ENCODE data around the gene IFNA21. TPM values are rescaled to one million over a fixed set of nuclear protein-coding genes. Genes with fewer than 3 reads are reported as not detected.

Gene IFNA21
- total RNA-seq = not detected in 2 replicates

GRCh38 chr9:21166560-21166959 lies at the start of gene IFNA21:
Gene IFNA21 (minus strand): TSS chr9:21166660. CDS start chr9:21166612, 48 bp downstream.

DNA sequence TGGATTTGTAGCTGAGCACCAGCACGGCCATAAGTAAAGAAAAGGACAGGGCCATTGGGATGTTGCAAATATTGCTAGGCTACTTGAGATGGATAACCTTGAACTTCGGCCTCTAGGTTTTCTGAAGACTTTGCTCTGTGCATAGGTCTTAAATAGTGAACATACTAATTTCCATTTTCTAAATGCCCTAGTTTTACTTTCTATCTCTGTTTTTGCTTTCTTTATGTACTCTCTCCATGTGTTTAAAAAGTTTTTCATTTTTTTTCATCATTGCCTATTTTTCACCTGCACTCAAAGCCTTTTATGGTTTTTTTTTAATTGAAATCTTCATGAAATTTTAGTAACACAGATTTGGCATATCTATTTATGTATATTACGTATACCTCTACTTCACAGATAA lies 40.6 kb upstream of the IFNA21 start, which contains the start of gene IFNA10:
Gene IFNA10 (minus strand): TSS at position 101 of the 400 bp plus-strand sequence. CDS start 46 bp downstream, at position 55.

GRCh38 chr9:21202105-21202504 lies 35.6 kb upstream of the IFNA21 start, which contains the start of gene IFNA7:
Gene IFNA7 (minus strand): TSS chr9:21202205. CDS start chr9:21202165, 40 bp downstream.

DNA sequence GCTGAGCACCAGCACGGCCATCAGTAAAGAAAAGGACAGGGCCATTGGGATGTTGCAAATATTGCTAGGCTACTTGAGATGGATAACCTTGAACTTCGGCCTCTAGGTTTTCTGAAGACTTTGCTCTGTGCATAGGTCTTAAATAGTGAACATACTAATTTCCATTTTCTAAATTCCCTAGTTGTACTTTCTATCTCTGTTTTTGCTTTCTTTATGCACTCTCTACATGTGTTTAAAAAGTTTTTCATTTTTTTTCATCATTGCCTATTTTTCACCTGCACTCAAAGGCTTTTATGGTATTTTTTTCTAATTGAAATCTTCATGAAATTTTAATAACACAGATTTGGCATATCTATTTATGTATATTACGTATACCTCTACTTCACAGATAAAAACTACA lies 21.0 kb upstream of the IFNA21 start, which contains the start of gene IFNA4:
Gene IFNA4 (minus strand): TSS at position 101 of the 400 bp plus-strand sequence. CDS start 56 bp downstream, at position 45.

DNA sequence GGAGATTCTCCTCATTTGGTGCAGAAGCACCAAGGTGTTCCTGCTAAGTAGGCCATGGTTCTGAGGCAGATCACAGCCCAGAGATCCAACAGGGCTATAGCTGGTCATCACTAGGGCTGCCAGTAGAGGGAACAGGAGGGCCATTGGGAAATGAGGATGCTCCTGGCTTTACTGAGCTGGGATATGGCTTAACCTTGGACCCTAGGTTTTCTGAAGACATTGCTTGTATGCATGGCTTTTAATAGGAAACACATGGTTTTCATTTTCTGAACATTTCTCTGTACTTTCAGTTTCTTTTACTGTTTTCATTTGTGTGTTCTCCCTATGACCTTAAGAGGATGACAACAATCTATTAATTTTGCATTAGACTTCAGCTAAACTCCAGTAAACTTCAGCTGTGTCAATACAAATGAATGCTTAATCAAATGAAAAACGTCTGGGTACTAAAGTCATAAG lies 25.0 kb downstream of the IFNA21 start, which contains the start of gene IFNW1:
Gene IFNW1 (minus strand): TSS at position 406 of the 456 bp plus-strand sequence. CDS start 262 bp downstream, at position 144.

Other genes with a start within 250 kb of the IFNA21 start
- gene HACD4, start 135.0 kb downstream of the IFNA21 start, total RNA-seq = 1.7 and 7.9 TPM in 2 replicates
- under 0.01 TPM in 1 of 2 replicates, not detected in the other for gene IFNB1, start 88.7 kb downstream of the IFNA21 start, total RNA-seq
- not detected in 2 replicates for gene IFNW1, start 24.8 kb downstream of the IFNA21 start, total RNA-seq
- not detected in 2 replicates for gene IFNA4, start 20.9 kb upstream of the IFNA21 start, total RNA-seq
- gene IFNA7, start 35.5 kb upstream of the IFNA21 start, total RNA-seq = not detected in 2 replicates
- not detected in 2 replicates for gene IFNA10, start 40.5 kb upstream of the IFNA21 start, total RNA-seq
- not detected in 2 replicates for gene IFNA16, start 50.7 kb upstream of the IFNA21 start, total RNA-seq
- not detected in 2 replicates for gene IFNA17, start 61.6 kb upstream of the IFNA21 start, total RNA-seq
- gene IFNA14, start 73.3 kb upstream of the IFNA21 start, total RNA-seq = not detected in 2 replicates
- not detected in 2 replicates for gene IFNA5, start 138.7 kb upstream of the IFNA21 start, total RNA-seq
- gene KLHL9, start 168.7 kb upstream of the IFNA21 start, total RNA-seq = 33.5 and 47.5 TPM in 2 replicates
- gene IFNA6, start 184.2 kb upstream of the IFNA21 start, total RNA-seq = not detected in 2 replicates
- gene IFNA13, start 201.4 kb upstream of the IFNA21 start, total RNA-seq = not detected in 2 replicates
- gene IFNA2, start 218.7 kb upstream of the IFNA21 start, total RNA-seq = not detected in 2 replicates
- gene IFNA8, start 242.5 kb upstream of the IFNA21 start, total RNA-seq = not detected in 2 replicates

All from nasal cavity respiratory epithelium epithelial cell of viscerocranial mucosa (primary cell).